Neural progenitor cell (in vitro differentiated cells): ENCODE data around the gene EYA4.

Experiments used
- EZH2 ChIP-seq: fragments of 200-600 bp; sonication (generic); IDR thresholded peaks from 2 replicates; pipeline ENCODE4 v1.6.1; 2017; ENCODE audit warnings: antibody characterized with exemption, mild to moderate bottlenecking, moderate library complexity
- EZH2phosphoT487 ChIP-seq: fragments of 200-600 bp; sonication (generic); IDR thresholded peaks from 2 replicates; pipeline ENCODE4 v1.6.1; 2017; ENCODE audit warnings: antibody characterized with exemption
- TF ChIP-seq, protein P1 (sequence below): fragments of 200-600 bp; sonication (generic); IDR thresholded peaks from 2 replicates; pipeline ENCODE4 v1.5.1; 2017; ENCODE audit warnings: antibody characterized with exemption, mild to moderate bottlenecking

DNA sequence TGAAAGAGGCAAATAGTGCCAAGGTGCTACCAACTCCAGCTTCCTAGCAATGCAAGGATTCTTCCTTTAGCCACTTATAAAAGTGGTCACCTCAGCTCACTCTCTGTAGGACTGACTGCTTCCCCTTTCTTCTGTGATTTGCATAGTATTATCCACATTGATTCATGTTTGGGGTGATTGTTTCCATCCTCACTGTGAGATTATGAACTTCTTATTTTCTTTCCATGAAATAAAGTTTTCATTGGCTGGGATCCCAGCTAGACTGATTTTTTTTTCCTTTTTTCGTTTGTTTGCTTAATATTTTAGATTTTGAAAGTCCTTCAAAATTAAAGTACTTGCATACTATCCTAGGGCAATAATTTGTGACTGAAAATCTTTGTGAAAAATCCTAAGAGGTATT is 50.5 kb downstream of the EYA4 start:
- TF ChIP-seq, protein P1, sequence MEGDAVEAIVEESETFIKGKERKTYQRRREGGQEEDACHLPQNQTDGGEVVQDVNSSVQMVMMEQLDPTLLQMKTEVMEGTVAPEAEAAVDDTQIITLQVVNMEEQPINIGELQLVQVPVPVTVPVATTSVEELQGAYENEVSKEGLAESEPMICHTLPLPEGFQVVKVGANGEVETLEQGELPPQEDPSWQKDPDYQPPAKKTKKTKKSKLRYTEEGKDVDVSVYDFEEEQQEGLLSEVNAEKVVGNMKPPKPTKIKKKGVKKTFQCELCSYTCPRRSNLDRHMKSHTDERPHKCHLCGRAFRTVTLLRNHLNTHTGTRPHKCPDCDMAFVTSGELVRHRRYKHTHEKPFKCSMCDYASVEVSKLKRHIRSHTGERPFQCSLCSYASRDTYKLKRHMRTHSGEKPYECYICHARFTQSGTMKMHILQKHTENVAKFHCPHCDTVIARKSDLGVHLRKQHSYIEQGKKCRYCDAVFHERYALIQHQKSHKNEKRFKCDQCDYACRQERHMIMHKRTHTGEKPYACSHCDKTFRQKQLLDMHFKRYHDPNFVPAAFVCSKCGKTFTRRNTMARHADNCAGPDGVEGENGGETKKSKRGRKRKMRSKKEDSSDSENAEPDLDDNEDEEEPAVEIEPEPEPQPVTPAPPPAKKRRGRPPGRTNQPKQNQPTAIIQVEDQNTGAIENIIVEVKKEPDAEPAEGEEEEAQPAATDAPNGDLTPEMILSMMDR, result no peak
- no peak for TF ChIP-seq EZH2
- TF ChIP-seq EZH2phosphoT487, result no peak
